Mammary epithelial cell (primary cell): ENCODE measurements around the gene STK38L.

Experiments used
- CTCF ChIP-seq, 2 donors: IDR thresholded peaks in 1 of 2; conservative IDR thresholded peaks in 1 of 2; 2 replicates each; pipeline ENCODE4 v1.5.1; 2011 to 2012; ENCODE audit warnings: inconsistent platforms in 2 of 2, low read length in 2 of 2, mild to moderate bottlenecking in 2 of 2, control low read depth in 1 of 2, low read depth in 1 of 2; ENCODE audit not compliant: insufficient read depth in 1 of 2; ENCODE audit errors: extremely low read depth in 1 of 2
- EZH2 ChIP-seq: IDR thresholded peaks from 2 replicates; pipeline ENCODE4 v1.6.1; 2012; ENCODE audit warnings: low read length, inconsistent platforms, borderline replicate concordance

DNA sequence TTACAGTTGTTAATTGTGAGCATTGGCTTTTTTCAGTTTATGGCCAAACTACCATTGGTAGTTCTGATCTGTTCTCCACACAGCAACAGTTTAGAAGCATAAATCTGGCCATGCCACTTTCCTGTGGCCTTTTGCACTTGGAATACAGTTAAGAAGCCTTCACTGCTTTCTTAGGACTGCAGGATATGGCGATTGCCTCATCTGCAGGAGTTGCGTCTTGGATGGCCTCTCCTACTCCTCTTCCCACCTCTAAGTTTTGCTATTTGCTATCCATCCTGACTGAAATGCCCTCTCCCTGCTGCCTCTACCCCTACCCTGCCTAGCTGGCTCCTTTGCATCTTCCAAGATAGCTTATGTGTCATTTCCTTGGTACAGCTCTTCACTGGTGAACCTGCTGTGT, 75.8 kb downstream of the STK38L start:
- TF ChIP-seq CTCF (conservative IDR thresholded peaks at IDR 0.05 in 1 of 2, IDR thresholded peaks at IDR 0.05 in 1 of 2; ENCODE audit: extremely low read depth in 1 of 2, insufficient read depth in 1 of 2, low read depth in 1 of 2, low read length in 2 of 2) (no peak), EZH2 (no peak)
